SKM-1 treated with dmso at 0.1 percent for 144 hours (cell line): ENCODE measurements around the gene EXOC4.
"Not testable (repeated sequence)": the region's sequence is repeated elsewhere in the genome, so short reads cannot be mapped to it uniquely, and the experiment has no call there.

Source experiments
- DNase-seq: peaks from one replicate; lab custom pipeline; 2025; ENCODE audit not compliant: unreplicated experiment; lab: John Stamatoyannopoulos, UW

EXOC4 gene

DNA sequence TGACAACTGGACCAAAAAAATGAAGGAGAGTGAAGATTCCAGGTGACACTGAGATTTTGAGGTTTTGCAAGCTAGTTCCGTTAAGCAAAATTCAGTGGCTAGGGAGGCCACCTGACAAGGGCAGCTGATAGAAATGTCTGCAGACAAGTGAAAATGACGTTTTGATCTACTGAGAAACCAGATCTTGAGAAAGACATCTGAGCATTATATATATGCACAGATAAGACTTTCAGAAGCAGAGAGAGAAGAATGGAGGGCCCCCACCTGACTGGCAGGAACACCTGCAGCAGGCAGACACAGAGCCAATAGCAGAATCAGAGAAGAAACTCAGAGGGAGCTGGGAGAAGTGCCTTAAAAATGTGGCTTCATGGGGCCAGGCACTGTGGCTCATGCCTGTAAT, 798.1 kb downstream of the EXOC4 start:
- no peak for DNase-seq

DNA sequence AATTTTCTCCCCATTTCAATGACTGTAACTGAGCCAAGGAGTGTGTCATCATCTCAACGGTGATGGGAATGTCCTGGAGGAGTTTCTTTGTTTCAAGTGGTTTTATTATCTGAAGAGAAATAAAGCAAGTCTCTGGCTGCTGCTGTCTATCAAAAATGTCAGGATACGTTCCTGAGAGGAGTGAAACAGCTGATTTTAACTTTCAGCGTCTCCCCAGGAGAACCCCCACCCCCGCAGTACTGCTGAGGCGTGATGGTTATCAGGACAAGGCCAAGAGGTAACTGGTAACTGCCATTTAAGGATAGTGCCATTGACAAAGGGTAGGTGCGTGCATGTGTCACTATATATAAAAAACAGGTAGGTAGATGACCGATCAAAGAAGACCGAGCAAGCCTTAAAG, 803.9 kb downstream of the EXOC4 start:
- no peak for DNase-seq

- DNase-seq: no peak
Measured at GRCh38 chr7:134058521-134058920, 805.6 kb downstream of the EXOC4 start.

GRCh38 chr7:134058980-134059379, 806.1 kb downstream of the EXOC4 start:
- no peak for DNase-seq

- DNase-seq: no peak
Measured at GRCh38 chr7:134059921-134060320, 807.0 kb downstream of the EXOC4 start.

DNA sequence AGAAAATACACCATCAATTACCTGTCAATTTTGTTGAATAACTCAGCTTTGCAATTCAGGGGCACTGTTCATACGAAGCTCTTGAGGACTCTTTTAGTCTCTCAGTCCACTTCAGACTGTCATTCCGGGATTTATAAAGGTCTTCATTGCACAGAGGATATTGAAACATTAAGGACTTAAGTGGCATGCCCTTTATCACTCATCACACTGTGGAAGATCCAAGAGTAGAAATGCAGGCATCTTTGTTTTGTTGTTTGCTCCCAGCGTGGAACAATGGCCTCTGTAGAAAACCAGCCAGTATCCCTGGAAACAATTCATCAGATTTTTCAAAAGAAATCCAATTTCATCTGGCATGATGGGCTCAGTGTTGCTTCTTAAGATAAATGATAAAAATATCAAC, 808.0 kb downstream of the EXOC4 start:
- DNase-seq: no peak

DNA sequence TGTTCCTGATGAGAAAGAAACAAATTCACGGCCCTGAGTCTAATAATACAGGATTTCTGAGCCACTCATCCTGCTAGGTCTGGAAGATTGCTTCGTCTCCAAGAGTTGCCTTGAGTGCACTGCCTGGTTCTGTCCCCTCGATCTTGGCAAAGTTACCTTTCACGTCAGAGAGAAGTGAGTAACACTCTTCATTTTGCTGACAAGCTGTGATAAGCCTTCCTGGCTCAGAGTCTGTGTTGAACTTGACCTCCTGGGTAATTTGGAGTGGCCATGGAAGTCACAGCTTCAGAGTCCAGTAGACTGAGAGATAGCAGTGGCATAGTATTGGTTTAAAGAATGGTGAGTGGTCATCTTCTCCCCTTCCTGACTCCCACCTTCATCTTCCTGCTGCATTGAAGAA, 809.6 kb downstream of the EXOC4 start:
- no peak for DNase-seq

DNA sequence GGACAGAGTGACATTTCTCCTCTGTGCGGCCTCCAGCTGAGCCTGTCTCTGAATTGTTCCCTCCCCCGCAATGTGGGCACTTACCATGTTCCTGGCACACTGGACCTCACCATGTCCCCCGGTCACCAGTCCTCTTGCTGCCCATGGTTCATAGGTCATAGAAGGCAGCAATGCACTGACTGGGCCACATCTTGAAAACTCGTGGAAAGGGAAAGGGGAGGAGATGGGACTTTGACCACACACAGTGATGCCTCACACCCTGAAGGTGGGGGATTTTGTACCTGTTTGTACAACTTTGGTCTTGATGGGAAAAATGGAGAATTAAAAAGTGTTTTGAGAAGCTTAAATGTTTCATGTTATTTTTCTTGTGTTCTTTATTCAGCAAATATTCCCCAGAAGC, 812.5 kb downstream of the EXOC4 start:
- DNase-seq: no peak

GRCh38 chr7:134067164-134067563, 814.3 kb downstream of the EXOC4 start:
- DNase-seq: no peak

- DNase-seq: no peak
Measured at GRCh38 chr7:134068670-134069069, 815.8 kb downstream of the EXOC4 start.

DNA sequence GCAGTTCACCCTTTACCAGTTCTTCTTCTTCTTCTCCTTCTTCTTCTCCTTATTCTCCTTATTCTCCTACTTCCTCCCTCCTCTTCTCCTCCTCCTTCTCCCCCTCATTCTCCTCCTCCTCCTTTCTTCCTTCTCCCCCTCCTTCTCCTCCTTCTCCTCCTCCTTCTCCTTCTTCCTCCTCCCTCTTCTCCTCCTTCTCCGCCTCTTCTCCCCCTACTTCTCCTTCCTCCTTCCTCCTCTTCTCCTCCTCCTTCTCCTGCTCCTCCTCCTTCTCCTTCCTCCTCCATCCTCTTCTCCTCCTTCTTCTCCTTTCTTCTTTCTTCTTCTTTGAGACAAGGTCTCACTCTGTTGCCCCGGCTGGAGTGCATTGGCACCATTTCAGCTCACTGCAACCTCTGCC, 816.3 kb downstream of the EXOC4 start:
- no peak for DNase-seq

DNA sequence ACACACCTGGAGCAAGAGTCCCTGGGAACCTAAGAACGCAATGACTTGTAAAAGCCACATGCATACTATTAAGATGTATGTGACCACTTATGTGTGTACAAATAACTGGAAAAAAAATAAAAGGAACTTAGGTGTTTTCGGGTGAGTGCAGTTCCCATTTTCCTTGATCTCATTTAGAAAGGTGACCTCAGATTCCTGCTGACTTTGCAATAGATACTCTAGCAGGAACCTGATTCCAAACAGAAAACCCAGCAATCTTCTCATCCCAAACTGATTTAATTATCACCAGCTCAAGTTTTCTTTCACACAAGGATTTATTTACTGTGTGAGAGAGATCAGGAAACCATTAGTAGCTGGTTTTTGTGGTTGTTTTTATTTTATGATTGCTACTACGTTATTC, 817.8 kb downstream of the EXOC4 start:
- DNase-seq: no peak

DNA sequence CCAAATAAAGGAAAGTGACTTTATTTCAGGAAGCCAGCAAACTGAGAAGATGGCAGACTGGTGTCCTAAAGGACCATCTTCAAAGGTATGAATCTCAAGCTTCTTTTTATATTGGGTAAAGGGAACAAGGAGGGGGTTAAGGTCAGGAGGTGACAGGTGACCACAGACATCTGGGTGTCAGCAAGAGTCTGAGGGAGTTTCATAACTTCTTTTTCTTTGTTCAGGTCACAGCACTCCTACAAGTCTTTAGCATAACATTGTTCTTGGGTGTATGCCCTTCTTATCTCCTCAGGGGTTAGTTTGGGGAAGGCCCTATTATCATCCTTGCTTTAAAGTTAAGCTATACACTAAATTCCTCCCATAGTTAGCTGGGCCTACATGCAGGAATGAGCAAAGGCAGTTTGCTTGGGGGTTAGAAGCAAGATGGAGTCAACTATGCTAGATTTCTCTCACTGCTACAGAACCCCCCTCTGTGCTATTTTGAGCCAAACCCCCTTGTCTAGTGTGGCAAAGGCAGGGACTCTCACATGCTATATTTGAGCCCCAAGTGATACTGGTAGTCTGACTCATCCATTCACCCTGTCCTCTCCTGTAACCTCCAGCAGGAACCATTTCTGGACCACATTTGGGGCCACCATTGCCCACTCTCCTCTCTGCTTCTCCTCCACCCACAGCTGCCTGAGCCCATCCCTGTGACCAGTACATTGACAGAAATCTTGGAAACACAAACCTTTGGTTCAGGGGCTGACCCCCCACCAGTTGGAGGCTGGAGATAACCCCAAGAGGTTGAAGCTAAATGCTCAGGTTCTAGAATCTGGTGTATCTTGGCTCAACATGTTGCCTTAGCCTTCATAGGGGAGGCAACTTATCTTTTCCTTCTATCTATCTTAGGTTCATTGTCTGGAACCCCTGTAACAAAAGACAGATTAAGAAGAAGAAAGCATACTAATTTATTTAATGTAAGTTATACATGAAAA, 818.8 kb downstream of the EXOC4 start:
- DNase-seq: no peak

GRCh38 chr7:134073276-134073675, 820.4 kb downstream of the EXOC4 start:
- DNase-seq: no peak

DNA sequence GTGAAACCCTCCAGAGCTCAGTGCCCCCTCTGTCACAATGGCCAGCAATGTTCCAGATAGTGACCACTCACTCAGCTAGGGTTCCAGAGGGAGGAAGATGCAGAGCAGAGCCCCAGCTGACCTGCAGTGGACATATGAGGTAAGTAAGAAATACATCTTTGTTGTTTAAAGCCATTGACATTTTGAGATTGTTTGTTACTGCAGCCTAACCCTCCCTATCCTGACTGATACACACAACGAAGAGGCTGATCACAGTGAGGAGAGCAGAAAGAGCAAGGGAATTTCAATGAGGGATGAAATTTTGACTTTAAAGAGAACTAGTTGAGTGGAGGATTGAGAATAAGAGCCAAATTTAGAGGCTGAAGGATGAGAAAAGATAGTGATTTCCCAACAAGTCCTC, 822.9 kb downstream of the EXOC4 start:
- DNase-seq: no peak

- not testable (repeated sequence) for DNase-seq
Measured at GRCh38 chr7:134077560-134077959, 824.7 kb downstream of the EXOC4 start.

DNA sequence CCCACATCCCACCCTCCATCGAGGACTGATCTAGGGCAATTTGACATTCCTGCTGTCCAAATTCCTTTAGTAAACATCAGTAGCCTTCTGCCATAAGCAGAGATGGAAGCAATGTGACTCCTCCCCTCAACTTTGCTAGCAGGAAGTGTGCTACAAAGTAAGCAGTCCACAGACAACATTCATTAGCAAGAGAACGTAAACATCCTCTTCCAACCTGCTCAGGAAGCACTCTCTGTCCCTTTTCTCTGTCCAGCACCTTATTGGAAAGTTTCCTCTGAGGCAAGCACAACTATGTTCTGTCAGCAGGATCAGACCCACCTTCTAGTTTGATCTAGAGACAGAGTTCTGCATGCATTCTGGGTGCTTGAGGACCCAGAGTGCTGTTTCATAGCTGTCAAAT, 826.1 kb downstream of the EXOC4 start:
- DNase-seq: no peak

DNA sequence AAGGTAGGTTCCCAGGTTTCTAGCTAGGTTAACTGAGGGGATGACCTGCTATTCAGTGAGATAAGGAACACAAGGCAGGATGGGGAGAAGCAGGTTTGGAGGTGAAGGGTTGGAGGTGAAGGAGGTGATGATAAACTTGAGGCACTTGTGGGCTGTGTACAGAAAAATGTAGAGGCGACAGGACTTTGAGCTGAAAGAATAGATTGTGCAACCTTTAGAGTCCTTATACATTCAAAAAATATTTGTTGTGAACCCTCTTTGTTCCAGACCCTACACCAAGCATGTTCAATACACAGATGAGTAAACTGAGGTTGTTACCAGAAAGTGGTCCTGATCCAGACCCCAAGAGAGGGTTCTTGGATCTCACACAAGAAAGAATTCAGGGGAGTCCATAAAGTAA, 828.8 kb downstream of the EXOC4 start:
- no peak for DNase-seq

DNA sequence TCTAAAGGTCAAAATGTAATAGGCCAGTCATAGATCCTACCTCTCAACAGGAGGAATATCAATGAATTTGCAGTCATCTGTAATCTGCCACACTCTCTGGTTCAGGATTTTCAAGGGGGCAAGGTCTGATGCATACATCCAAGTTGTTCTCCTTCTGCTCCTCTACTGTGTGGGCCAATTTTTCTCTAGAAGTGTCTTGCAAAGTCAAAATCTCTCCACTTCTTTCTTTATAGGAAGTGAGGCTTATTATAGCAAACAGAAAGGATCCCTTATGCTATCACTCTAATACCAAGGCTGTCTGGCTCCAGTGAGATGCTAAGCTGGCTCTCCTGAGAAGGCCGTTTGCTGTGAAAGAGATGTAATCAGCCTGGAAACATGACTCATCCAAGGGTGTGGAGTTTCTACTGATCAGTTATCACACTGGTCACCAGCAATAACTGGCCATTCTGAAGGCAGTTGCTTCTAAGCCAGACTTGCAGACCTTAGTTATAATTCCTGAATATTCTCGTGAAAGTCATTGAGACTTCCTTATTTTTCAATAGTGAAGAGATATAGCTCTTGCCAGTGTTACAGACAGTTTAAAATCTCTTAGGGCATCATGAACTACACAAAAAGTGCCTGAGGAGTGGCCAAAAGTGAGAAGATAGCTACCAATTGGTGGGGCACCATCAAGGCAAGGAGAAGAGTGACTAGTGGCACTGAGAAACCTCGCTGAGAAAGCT, 831.0 kb downstream of the EXOC4 start:
- no peak for DNase-seq

- DNase-seq: peak; percentile 59
Measured at GRCh38 chr7:134084488-134085144, 831.7 kb downstream of the EXOC4 start.

DNA sequence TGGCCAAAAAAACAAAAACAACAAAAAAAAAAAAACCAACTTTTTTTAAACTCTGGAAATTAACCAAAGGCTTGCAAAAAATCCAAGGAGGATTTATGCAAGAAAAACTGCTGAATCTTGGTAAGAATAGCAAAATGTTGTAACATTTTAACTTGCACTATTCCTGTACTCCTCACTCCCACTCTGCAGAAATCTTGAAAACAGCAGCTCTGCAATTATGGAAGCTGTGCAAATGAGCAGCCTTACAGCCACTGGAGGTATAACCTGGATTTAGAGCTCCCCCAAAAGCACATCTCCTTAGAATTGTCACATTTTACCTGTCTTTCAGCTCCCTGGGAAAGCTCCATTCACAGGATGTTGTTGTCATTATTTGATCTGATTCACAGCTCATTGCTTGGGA, 832.4 kb downstream of the EXOC4 start:
- no peak for DNase-seq
